Activated T-cell treated with anti-CD3 and anti-CD28 coated beads, Interleukin-2, amount 50 U/mL, for 72 hours (primary cell): Measurements from ENCODE around the gene CFHR2. TPM values are rescaled to one million over a fixed set of nuclear protein-coding genes. Genes with fewer than 3 reads are reported as not detected.

Experiments
- total RNA-seq, 2 donors: library from RNA; stranded (reverse); gene quantifications; one replicate each; pipeline ENCODE4 v1.2.3, GENCODE V29; 2022

CFHR2 gene
- total RNA-seq, 2 donors from 2014 or later: not detected

Other genes starting within 250 kb of the CFHR2 start
- not detected for gene CFHR3, start 168.9 kb upstream of the CFHR2 start, total RNA-seq
- gene CFHR1, start 124.0 kb upstream of the CFHR2 start, total RNA-seq: not detected
- not detected for gene CFHR4, start 55.7 kb upstream of the CFHR2 start, total RNA-seq
- gene CFHR5, start 33.8 kb downstream of the CFHR2 start, total RNA-seq: not detected
- gene F13B, start 123.5 kb downstream of the CFHR2 start, total RNA-seq: not detected
- 10 to 100 TPM; 53.4 to 56.9 TPM for gene ASPM, start 202.9 kb downstream of the CFHR2 start, total RNA-seq